Stimulated activated CD4-positive, alpha-beta T cell treated with anti-CD3 and anti-CD28 coated beads, Interleukin-2, amount 100 ng/mL, for 4 hours (primary cell): ENCODE measurements around the gene GNAO1.
"Not testable (repeated sequence)": the region's sequence is repeated elsewhere in the genome, so short reads cannot be mapped to it uniquely, and the experiment has no call there.

ENCODE experiments used
- DNase-seq: peaks from one replicate; pipeline ENCODE4 v3.0.0-alpha.2; 2020; ENCODE audit warnings: low read depth

GNAO1 gene

DNA sequence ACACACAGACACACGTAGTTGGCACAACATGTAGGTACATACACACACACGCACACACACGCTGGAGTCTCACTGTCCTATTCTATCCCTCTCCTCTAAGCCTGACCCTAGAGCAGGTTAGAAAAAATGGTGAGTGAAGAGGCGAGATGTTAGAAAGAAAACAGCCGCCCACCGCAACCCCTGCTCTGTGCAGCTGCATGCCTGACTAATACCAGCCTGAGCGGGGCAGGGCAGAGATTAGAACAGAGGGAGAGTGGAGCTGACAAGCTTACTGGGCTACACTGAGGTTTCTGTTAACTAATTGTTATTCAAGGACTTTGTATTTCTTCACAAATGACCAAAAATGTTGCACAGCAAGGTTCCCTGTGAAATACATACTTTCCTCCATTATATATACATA, 174.3 kb downstream of the GNAO1 start:
- DNase-seq: no peak

GRCh38 chr16:56366945-56367344, 175.7 kb downstream of the GNAO1 start:
- no peak for DNase-seq

- DNase-seq: no peak
These were observed 176.5 kb downstream of the GNAO1 start for GRCh38 chr16:56367764-56368163.

DNA sequence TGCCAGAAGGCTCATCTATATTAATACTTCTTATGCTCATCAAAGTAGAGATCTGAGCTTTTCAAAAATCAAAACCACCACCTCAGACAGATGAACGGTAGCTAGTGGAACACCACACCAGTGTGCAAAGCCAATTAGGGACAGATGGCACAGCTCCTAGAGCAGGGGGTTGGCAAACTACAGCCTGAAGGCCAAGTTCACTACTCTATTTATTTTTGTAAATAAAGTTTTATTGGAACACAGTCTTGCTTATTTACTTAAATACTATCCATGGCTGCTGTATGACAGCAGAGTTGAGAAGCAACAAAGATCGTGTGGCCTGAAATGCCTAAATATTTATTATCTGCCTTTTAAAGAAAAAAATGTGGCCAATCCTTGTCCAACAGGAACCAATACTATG, 177.3 kb downstream of the GNAO1 start:
- DNase-seq: no peak

DNA sequence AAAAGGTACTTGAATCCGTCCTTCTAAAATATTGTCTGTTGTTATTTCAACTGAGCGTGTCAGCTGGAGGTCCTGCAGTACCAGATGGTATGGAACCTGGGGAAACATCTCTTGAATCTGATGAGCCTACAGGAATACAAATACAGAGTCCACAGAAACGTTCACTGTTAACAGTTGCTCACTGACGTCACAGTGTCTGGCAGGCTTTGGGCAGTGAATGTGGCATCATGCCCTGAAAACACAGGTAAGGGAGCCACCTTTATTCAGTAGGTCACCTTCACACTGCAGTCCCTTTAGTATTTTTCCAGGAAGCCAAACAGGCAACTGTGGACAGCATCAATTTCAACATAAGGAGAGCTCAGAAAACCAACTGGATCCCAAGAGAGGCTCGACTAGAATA, 177.9 kb downstream of the GNAO1 start:
- DNase-seq: no peak

DNA sequence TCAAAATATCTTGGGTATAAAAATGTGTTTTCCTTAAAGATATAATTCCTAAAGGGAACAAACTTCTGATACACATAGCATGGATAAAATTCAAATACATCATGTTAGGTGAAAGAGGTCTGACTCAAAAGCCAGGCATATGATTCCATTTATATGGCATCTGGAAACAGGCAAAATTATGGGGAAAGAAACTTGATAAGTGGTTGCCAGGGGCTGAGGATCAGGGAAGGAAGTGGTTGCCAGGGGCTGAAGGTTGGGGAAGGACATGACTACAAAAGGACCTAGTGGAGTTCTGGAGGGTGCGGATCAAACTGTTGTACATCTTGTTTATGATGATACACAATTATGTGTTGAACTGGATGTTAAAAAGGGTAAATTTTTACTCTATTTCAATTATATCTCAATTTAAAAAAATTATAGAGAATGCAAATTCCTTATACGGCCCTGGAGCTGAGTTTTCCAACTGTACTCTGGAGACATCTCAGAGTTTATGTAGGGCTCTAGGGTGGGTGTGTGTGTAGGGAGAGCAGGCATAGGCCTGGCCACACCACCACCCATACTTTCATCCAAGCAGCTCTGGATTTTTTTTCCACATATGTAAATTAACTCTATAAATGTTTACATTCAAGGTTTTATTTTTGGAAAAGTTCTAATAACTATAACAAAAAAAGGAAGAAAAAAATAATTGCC, 179.0 kb downstream of the GNAO1 start:
- DNase-seq: no peak

- no peak for DNase-seq
These were observed 179.8 kb downstream of the GNAO1 start for GRCh38 chr16:56370875-56371659.

- DNase-seq: no peak
These were observed 180.3 kb downstream of the GNAO1 start for GRCh38 chr16:56371660-56371937.

DNA sequence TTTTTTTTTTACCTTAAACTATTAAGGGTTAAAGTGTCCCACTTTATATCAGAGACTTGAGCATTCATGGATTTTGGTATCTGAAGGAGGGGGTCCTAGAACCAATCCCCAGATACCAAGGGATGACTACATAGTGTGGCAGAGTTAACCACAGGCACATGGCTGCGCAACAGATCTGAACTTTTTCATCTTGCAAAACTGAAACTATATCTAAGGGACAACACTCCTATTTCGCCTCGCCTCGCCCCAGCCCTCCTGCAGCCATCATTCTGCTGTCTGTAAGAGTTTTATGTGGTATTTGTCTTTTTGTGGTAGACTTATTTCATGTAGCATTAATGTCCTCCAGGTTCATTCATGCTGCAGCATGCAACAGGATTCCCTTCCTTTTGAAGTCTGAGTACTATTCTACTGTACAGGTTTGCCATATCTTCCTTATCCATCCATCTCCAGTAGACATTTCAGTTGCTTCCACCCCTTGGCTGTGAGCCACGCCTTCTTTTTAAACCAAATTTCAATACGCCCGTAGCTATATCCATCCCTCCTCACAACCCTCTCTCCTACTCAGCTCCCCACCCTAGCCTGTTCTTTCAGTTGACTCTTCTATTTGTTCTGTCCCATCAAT, 180.8 kb downstream of the GNAO1 start:
- no peak for DNase-seq

DNA sequence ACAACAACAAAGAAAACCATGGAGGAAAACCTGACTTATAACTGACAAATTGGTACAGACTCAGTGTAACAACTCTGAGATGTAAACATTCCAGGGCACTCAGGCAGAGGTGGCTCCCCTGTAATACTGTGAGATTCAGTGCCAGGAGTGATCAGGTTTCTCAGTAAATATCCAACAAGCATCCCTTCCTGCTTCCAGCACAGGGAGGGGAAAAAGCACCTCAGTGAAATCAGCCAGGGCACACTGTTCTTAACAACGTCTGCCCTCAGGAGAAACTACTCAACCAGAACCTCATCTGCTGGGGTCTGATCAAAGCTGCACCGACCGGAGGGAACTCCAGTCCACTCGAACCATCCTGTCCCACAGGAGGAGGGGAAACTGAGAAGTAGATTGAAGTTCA, 181.7 kb downstream of the GNAO1 start:
- DNase-seq: no peak

- not testable (repeated sequence) for DNase-seq
These were observed 184.5 kb downstream of the GNAO1 start for GRCh38 chr16:56375792-56376191.

GRCh38 chr16:56379044-56379443, 187.8 kb downstream of the GNAO1 start:
- DNase-seq: not testable (repeated sequence)

DNA sequence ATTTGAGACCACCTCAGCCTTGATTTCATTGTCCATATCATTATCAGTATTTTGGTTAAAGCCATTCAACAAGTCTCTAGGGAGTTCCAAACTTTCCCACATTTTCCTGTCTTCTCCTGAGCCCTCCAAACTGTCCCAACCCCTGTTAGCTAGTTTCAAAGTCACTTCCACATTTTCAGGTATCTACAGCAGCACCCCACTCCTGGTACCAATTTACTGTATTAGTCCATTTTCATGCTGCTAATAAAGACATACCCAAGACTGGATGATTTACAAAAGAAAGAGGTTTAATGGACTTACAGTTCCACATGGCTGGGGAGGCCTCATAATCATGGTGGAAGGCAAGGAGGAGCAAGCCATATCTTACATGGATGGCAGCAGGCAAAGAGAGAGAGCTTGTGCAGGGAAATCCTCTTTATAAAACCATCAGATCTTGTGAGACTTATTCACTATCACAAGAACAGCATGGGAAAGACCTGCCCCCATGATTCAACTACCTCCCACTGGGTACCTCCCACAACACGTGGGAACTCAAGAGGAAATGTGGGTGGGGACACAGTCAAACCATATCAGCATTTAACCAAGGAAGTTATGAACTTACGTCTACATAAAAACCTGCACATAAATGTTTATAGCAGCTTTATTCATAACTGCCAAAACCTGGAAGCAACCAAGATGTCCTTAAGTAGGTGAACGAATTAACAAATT, 189.6 kb downstream of the GNAO1 start:
- not testable (repeated sequence) for DNase-seq

- DNase-seq: no peak
These were observed 191.2 kb downstream of the GNAO1 start for GRCh38 chr16:56382459-56382858.

- DNase-seq: no peak
These were observed 191.6 kb downstream of the GNAO1 start for GRCh38 chr16:56382901-56383355.

- DNase-seq: no peak
These were observed 192.9 kb downstream of the GNAO1 start for GRCh38 chr16:56384074-56384721.

DNA sequence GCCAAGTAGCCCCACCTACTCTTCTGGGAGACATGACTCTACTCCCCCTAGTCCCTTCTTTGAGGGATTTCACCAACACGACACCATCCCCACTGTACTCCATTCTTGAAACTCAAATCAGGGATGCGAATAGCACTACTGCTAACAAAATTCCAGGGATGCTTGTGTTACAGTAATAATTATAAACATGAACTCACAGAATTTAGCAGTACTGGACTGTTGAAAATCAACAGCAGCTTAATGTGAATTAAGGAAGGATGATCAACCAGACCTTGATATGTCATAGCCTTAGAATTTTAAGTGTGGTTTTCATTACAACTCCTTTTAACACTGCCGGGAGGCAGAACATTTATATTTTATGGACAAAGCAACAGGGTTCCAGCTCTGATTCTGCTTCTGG, 196.1 kb downstream of the GNAO1 start:
- no peak for DNase-seq

DNA sequence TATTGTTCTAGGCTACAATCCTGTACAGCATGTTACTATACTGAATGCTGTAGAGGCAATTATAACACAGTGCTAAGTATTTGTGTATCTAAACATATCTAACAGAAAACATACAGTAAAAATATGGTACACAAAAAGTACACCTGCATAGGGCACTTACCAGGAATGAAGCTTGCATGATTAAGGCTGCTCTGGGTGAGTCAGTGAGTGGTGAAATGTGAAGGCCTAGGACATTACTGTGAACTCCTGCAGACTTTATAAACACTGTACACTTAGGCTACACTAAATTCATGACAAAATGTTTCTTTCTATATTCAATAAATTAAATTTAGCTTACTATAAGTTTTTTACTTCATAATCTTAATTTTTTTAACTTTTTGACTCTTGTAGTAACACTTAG, 196.9 kb downstream of the GNAO1 start:
- DNase-seq: no peak

- DNase-seq: no peak
These were observed 198.3 kb downstream of the GNAO1 start for GRCh38 chr16:56389554-56389953.

- DNase-seq: not testable (repeated sequence)
These were observed 205.4 kb downstream of the GNAO1 start for GRCh38 chr16:56396724-56397123.

DNA sequence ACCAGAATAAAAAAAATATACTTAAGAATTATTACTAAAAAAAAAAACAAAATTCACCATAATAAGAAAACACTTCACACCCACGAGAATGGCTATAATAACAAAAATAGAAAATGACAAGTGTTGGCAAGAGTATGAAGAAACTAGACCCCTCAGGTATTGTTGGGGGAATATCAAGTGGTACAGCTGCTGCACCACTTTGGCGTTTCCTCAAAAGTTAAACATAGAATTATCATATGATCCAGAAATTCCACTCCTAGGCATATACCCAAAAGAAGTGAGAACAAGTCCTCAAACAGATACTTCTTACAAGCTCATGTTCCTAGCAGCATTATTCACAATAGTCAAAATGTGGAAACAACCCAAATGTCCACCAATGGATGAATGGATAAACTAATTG, 207.8 kb downstream of the GNAO1 start:
- DNase-seq: no peak

- DNase-seq: no peak
These were observed 208.2 kb downstream of the GNAO1 start for GRCh38 chr16:56399486-56399885.
